OCI-LY1 (cell line): ENCODE measurements around the gene TBC1D30.

Experiments
- H2AFZ ChIP-seq: fragments of 200-600 bp; sonication (generic), shearing (Covaris generic); 2 replicates; pipeline ENCODE4 v1.6.0; 2014; ENCODE audit warnings: antibody characterized with exemption, mild to moderate bottlenecking, low read length
- H3F3A ChIP-seq: fragments of 200-600 bp; sonication (generic), shearing (Covaris generic); 2 replicates; pipeline ENCODE4 v1.6.0; 2014; ENCODE audit warnings: mild to moderate bottlenecking, antibody characterized with exemption, low read length, moderate library complexity; ENCODE audit not compliant: insufficient read depth
- H3K27ac ChIP-seq: fragments of 200-600 bp; sonication (generic); 2 replicates; pipeline ENCODE4 v1.5.1; 2014; ENCODE audit warnings: low read length, mixed run types, mild to moderate bottlenecking, low read depth; ENCODE audit not compliant: poor library complexity, severe bottlenecking
- H3K27me3 ChIP-seq: fragments of 200-600 bp; sonication (generic); 2 replicates; pipeline ENCODE4 v1.6.0; 2014; ENCODE audit warnings: antibody characterized with exemption, mild to moderate bottlenecking, low read length, moderate library complexity; ENCODE audit not compliant: insufficient read depth
- H3K36me3 ChIP-seq: fragments of 200-600 bp; sonication (generic); 2 replicates; pipeline ENCODE4 v1.6.1; 2014; ENCODE audit warnings: mild to moderate bottlenecking, antibody characterized with exemption, low read length, moderate library complexity, mixed read lengths; ENCODE audit not compliant: insufficient read depth
- H3K4me1 ChIP-seq: fragments of 200-600 bp; sonication (generic); 2 replicates; pipeline ENCODE4 v1.5.1; 2014; ENCODE audit warnings: mild to moderate bottlenecking, low read length, moderate library complexity; ENCODE audit not compliant: insufficient read depth, severe bottlenecking
- H3K4me2 ChIP-seq: fragments of 200-600 bp; sonication (generic), shearing (Covaris generic); 2 replicates; pipeline ENCODE4 v1.6.1; 2014; ENCODE audit warnings: low read length
- H3K4me3 ChIP-seq: fragments of 200-600 bp; sonication (generic); 2 replicates; pipeline ENCODE4 v1.5.1; 2014; ENCODE audit warnings: low read length, low read depth, mild to moderate bottlenecking, mixed read lengths; ENCODE audit not compliant: poor library complexity, severe bottlenecking
- H3K79me2 ChIP-seq: fragments of 200-600 bp; shearing (Covaris generic); 2 replicates; pipeline ENCODE4 v1.6.1; 2016; ENCODE audit warnings: mixed run types, low read length, mixed read lengths; ENCODE audit not compliant: insufficient read depth
- H3K9ac ChIP-seq: fragments of 200-600 bp; sonication (generic), shearing (Covaris generic); 2 replicates; pipeline ENCODE4 v1.6.1; 2014; ENCODE audit warnings: mild to moderate bottlenecking, low read length, mixed read lengths
- H3K9me2 ChIP-seq: fragments of 200-600 bp; sonication (generic), shearing (Covaris generic); 2 replicates; pipeline ENCODE4 v1.6.1; 2014; ENCODE audit warnings: low read depth, mild to moderate bottlenecking, low read length, mixed read lengths
- H3K9me3 ChIP-seq: fragments of 200-600 bp; shearing (Covaris generic); 2 replicates; pipeline ENCODE4 v1.6.1; 2014; ENCODE audit warnings: low read length, mixed read lengths
- H4K20me1 ChIP-seq: fragments of 200-600 bp; sonication (generic), shearing (Covaris generic); 2 replicates; pipeline ENCODE4 v1.6.0; 2016; ENCODE audit warnings: mild to moderate bottlenecking, low read length; ENCODE audit not compliant: insufficient read depth
- EZH2 ChIP-seq: fragments of 200-600 bp; sonication (generic), shearing (Covaris generic); IDR thresholded peaks from 2 replicates; pipeline ENCODE4 v1.8.0; 2017; ENCODE audit warnings: borderline replicate concordance, mixed run types, mild to moderate bottlenecking, antibody characterized with exemption, low read length, moderate library complexity, mixed read lengths
- TF ChIP-seq, protein P1 (sequence below): fragments of 200-600 bp; sonication (generic), shearing (Covaris generic); IDR thresholded peaks from 2 replicates; pipeline ENCODE4 v1.5.1; 2017; ENCODE audit warnings: mild to moderate bottlenecking, antibody characterized with exemption, low read length, moderate library complexity, mixed read lengths

Gene TBC1D30

GRCh38 chr12:64895526-64895925, 71.1 kb downstream of the TBC1D30 start:
- H3K4me3 ChIP-seq: no peak overlapping the region
- no peaks in the 10 kb centered on the region for H3K9me2 ChIP-seq
- no peaks in the 10 kb centered on the region for H3K36me3 ChIP-seq
- no peaks in the 10 kb centered on the region for H3K9me3 ChIP-seq
- H3K79me2 ChIP-seq: no peaks in the 10 kb centered on the region
- H2AFZ ChIP-seq: no peak overlapping the region
- no peaks in the 10 kb centered on the region for H3F3A ChIP-seq
- H3K4me1 ChIP-seq: no peaks in the 10 kb centered on the region
- H4K20me1 ChIP-seq: no peaks in the 10 kb centered on the region
- no peaks in the 10 kb centered on the region for H3K27me3 ChIP-seq
- no peak overlapping the region for H3K9ac ChIP-seq
- H3K4me2 ChIP-seq: no peak overlapping the region
- H3K27ac ChIP-seq: no peak overlapping the region
- no peak for TF ChIP-seq EZH2
- TF ChIP-seq, protein P1, sequence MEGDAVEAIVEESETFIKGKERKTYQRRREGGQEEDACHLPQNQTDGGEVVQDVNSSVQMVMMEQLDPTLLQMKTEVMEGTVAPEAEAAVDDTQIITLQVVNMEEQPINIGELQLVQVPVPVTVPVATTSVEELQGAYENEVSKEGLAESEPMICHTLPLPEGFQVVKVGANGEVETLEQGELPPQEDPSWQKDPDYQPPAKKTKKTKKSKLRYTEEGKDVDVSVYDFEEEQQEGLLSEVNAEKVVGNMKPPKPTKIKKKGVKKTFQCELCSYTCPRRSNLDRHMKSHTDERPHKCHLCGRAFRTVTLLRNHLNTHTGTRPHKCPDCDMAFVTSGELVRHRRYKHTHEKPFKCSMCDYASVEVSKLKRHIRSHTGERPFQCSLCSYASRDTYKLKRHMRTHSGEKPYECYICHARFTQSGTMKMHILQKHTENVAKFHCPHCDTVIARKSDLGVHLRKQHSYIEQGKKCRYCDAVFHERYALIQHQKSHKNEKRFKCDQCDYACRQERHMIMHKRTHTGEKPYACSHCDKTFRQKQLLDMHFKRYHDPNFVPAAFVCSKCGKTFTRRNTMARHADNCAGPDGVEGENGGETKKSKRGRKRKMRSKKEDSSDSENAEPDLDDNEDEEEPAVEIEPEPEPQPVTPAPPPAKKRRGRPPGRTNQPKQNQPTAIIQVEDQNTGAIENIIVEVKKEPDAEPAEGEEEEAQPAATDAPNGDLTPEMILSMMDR: no peak

DNA sequence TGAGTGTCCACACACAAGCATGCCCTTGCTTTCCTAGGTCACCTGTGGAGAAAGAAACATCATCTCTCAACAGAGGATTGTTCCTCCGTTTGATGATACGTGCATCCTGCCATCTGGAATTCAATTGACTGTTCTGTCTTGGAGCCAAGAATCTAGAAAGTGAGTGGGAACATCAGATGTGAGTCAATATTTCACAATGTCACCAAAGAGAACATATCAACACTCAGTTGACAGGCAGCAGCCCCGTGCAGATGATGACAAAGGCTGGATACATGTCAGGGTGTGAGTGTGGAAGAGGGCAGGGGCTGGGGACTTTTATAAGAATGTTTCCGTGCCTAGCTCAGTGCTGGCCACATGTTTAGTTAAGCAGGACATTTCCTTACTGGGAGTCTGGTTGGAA, 76.1 kb downstream of the TBC1D30 start:
- Histone ChIP-seq H3K4me3 (no peak overlapping the region), H3K9me2 (no peaks in the 10 kb centered on the region), H3K79me2 (no peaks in the 10 kb centered on the region), H3K9me3 (no peaks in the 10 kb centered on the region), H3K4me1 (no peaks in the 10 kb centered on the region), H2AFZ (no peak overlapping the region), H4K20me1 (no peaks in the 10 kb centered on the region), H3K4me2 (no peak overlapping the region), H3K36me3 (no peaks in the 10 kb centered on the region), H3K27me3 (no peaks in the 10 kb centered on the region), H3F3A (no peaks in the 10 kb centered on the region), H3K27ac (no peak overlapping the region), H3K9ac (no peak overlapping the region)
- no peak for TF ChIP-seq EZH2
- TF ChIP-seq, protein P1: no peak

DNA sequence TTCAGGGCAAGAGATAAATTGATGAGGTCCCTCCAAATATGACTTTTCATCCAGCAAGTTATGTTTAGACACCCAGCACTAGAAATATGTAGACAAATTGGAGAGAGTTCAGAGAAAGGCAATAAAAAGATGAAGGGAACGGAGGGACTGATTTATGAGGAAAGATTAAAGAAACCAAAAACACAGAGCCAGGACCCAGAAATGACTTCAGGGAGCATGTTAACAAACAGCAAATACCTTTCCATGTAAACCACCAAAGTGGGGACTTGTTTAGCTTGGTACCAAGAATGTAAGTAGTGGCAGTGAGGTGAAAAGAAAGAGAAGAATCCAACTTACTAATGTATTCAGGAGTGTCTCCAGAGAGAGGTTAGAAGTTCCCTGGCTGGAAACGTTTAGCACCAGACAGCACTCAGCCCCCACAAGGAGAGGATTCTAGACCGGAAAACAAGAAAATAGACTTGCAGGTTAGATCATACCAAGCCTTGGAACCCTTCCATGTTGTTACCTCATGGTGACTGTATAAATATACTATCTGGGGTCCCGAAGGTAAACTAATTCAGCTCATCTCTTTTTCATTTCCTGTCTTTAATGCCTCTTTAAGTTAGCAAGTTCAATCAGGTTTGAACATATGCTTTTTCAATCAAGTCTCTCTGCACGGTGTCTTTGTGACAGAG, 79.2 kb downstream of the TBC1D30 start:
- H2AFZ ChIP-seq: no peak overlapping the region
- no peaks in the 10 kb centered on the region for H3K36me3 ChIP-seq
- no peak overlapping the region for H3K4me2 ChIP-seq
- H3K4me1 ChIP-seq: no peaks in the 10 kb centered on the region
- no peaks in the 10 kb centered on the region for H3K79me2 ChIP-seq
- no peaks in the 10 kb centered on the region for H4K20me1 ChIP-seq
- H3K4me3 ChIP-seq: no peak overlapping the region
- no peaks in the 10 kb centered on the region for H3K9me3 ChIP-seq
- no peaks in the 10 kb centered on the region for H3F3A ChIP-seq
- no peaks in the 10 kb centered on the region for H3K27me3 ChIP-seq
- no peak overlapping the region for H3K27ac ChIP-seq
- TF ChIP-seq EZH2: no peak
- TF ChIP-seq, protein P1: no peak
- no peak overlapping the region for H3K9ac ChIP-seq
- H3K9me2 ChIP-seq: no peaks in the 10 kb centered on the region
